HG03064 (cell line): Measurements from ENCODE around the gene CCNK.

Experiments
- ATAC-seq: cut with Tn5 transposase; IDR thresholded peaks from one replicate; pipeline ENCODE4 v1.9.1; 2021; ENCODE audit warnings: low read depth; ENCODE audit not compliant: unreplicated experiment

The CCNK gene

GRCh38 chr14:99518441-99519346 is 37.5 kb downstream of the CCNK start:
- ATAC-seq: peak; percentile 63

GRCh38 chr14:99519347-99519881 is 38.2 kb downstream of the CCNK start:
- ATAC-seq: no peak

- no peak for ATAC-seq
Measured at GRCh38 chr14:99519931-99520421, 38.8 kb downstream of the CCNK start.

GRCh38 chr14:99520571-99521081 is 39.4 kb downstream of the CCNK start:
- no peak for ATAC-seq

GRCh38 chr14:99521176-99522024 is 40.2 kb downstream of the CCNK start:
- no peak for ATAC-seq

- ATAC-seq: no peak
Measured at GRCh38 chr14:99522025-99522401, 40.8 kb downstream of the CCNK start.

GRCh38 chr14:99522457-99522891 is 41.3 kb downstream of the CCNK start:
- ATAC-seq: no peak

GRCh38 chr14:99522934-99523703 is 41.9 kb downstream of the CCNK start:
- ATAC-seq: no peak

GRCh38 chr14:99523704-99524055 is 42.5 kb downstream of the CCNK start:
- no peak for ATAC-seq

GRCh38 chr14:99524091-99524661 is 43.0 kb downstream of the CCNK start:
- no peak for ATAC-seq

GRCh38 chr14:99524804-99525698 is 43.8 kb downstream of the CCNK start:
- no peak for ATAC-seq

GRCh38 chr14:99525699-99526080 is 44.5 kb downstream of the CCNK start:
- no peak for ATAC-seq

GRCh38 chr14:99527026-99527425 is 45.8 kb downstream of the CCNK start:
- no peak for ATAC-seq

GRCh38 chr14:99527427-99528076 is 46.3 kb downstream of the CCNK start:
- no peak for ATAC-seq

- ATAC-seq: no peak
Measured at GRCh38 chr14:99529899-99530298, 48.7 kb downstream of the CCNK start.

- no peak for ATAC-seq
Measured at GRCh38 chr14:99530407-99531155, 49.4 kb downstream of the CCNK start.

GRCh38 chr14:99531251-99532096 is 50.3 kb downstream of the CCNK start:
- no peak for ATAC-seq
